Suprapubic skin (tissue), 4 donors: ENCODE data around the gene COL6A3. TPM values are rescaled to one million over a fixed set of nuclear protein-coding genes. Genes with fewer than 3 reads are reported as not detected.

Experiments used
- DNase-seq, 2 donors: peaks; one replicate each; pipeline ENCODE4 v3.0.0-alpha.2; 2019; ENCODE audit warnings: low spot score in 2 of 2
- H3K27ac ChIP-seq: fragments of 200-600 bp; sonication (generic); one replicate; pipeline ENCODE4 v1.5.1; 2019
- H3K27me3 ChIP-seq: fragments of 200-600 bp; sonication (generic); one replicate; pipeline ENCODE4 v1.5.1; 2019
- H3K36me3 ChIP-seq: fragments of 200-600 bp; sonication (generic); one replicate; pipeline ENCODE4 v1.5.1; 2019
- H3K4me1 ChIP-seq: fragments of 200-600 bp; sonication (generic); one replicate; pipeline ENCODE4 v1.5.1; 2019
- H3K4me3 ChIP-seq: fragments of 200-600 bp; sonication (generic); one replicate; pipeline ENCODE4 v1.5.1; 2019; ENCODE audit warnings: mild to moderate bottlenecking
- H3K9me3 ChIP-seq: fragments of 200-600 bp; sonication (generic); one replicate; pipeline ENCODE4 v1.5.1; 2019
- CTCF ChIP-seq, 2 donors: fragments of 200-600 bp in 1 of 2; fragments of 450-650 bp in 1 of 2; sonication (generic) in 1 of 2; IDR thresholded peaks; one replicate each; pipeline ENCODE4 v1.5.1; 2016 to 2019; ENCODE audit warnings: antibody characterized with exemption in 2 of 2, mild to moderate bottlenecking in 1 of 2, moderate library complexity in 1 of 2
- EP300 ChIP-seq: sonication (generic); formaldehyde crosslinking; IDR thresholded peaks from one replicate; pipeline ENCODE4 v1.6.1; 2017; ENCODE audit warnings: antibody characterized with exemption
- POLR2A ChIP-seq, 2 donors: fragments of 450-650 bp; IDR thresholded peaks; one replicate each; pipeline ENCODE4 v1.6.1; 2017; ENCODE audit warnings: antibody characterized with exemption in 2 of 2, mild to moderate bottlenecking in 2 of 2, moderate library complexity in 2 of 2
- POLR2AphosphoS5 ChIP-seq, 3 donors: sonication (generic); formaldehyde crosslinking; IDR thresholded peaks; one replicate each; pipeline ENCODE4 v1.6.1; 2017; ENCODE audit warnings: antibody characterized with exemption in 3 of 3
- whole genome bisulfite sequencing: methylation state at CpG from one replicate; pipeline ENCODE4 v1.1.5; 2018; 5-methylcytosine and 5-hydroxymethylcytosine counted together
- total RNA-seq, 4 donors: library from RNA; depleted of rRNA; stranded (reverse); fragments of >200 nt; gene quantifications; one replicate each; pipeline ENCODE4 v1.1.0, GENCODE V29; 2016

The COL6A3 gene
- total RNA-seq, 4 donors from 2014 or later, result 50.1 to 79.2 (median 66.3) TPM

GRCh38 chr2:237327175-237327950, 86.6 kb downstream of the COL6A3 start:
- H3K27ac ChIP-seq, result no peak overlapping the region

GRCh38 chr2:237326266-237327171, 87.4 kb downstream of the COL6A3 start:
- Histone ChIP-seq H3K4me3 (no peak overlapping the region), H3K27ac (no peak overlapping the region), H3K36me3 (peaks cover 4% of the 10 kb centered on the region), H3K9me3 (no peaks in the 10 kb centered on the region), H3K27me3 (no peaks in the 10 kb centered on the region), H3K4me1 (peaks cover 10% of the 10 kb centered on the region)
- WGBS, result 73% methylated on average over 12 of the region's 12 CpGs
- TF ChIP-seq EP300, result no peak
- TF ChIP-seq POLR2AphosphoS5 (IDR thresholded peaks at IDR 0.05), result no peak
- TF ChIP-seq CTCF (IDR thresholded peaks at IDR 0.05), result no peak
- TF ChIP-seq POLR2A (IDR thresholded peaks at IDR 0.05), result no peak
- DNase-seq, result no peak

More at GRCh38 chr2:237327175-237327950, 86.6 kb downstream of the COL6A3 start:
- no peak overlapping the region for H3K4me3 ChIP-seq
- H3K9me3 ChIP-seq, result no peaks in the 10 kb centered on the region
- no peak for DNase-seq
- peaks cover 4% of the 10 kb centered on the region for H3K36me3 ChIP-seq
- TF ChIP-seq CTCF (IDR thresholded peaks at IDR 0.05) (no peak), POLR2A (IDR thresholded peaks at IDR 0.05) (no peak), EP300 (no peak), POLR2AphosphoS5 (IDR thresholded peaks at IDR 0.05) (no peak)
- WGBS, result 79% methylated on average over 14 of the region's 14 CpGs
- peaks cover 7% of the 10 kb centered on the region for H3K4me1 ChIP-seq
- H3K27me3 ChIP-seq, result no peaks in the 10 kb centered on the region

GRCh38 chr2:237324837-237325236, 89.1 kb downstream of the COL6A3 start:
- Histone ChIP-seq H3K4me3 (no peak overlapping the region), H3K9me3 (no peaks in the 10 kb centered on the region), H3K27ac (no peak overlapping the region), H3K4me1 (peaks cover 19% of the 10 kb centered on the region), H3K27me3 (no peaks in the 10 kb centered on the region), H3K36me3 (peaks cover 4% of the 10 kb centered on the region)
- DNase-seq, result no peak
- 69% methylated on average over 5 of the region's 5 CpGs for WGBS
- TF ChIP-seq POLR2A (IDR thresholded peaks at IDR 0.05) (no peak), POLR2AphosphoS5 (IDR thresholded peaks at IDR 0.05) (no peak), CTCF (IDR thresholded peaks at IDR 0.05) (no peak), EP300 (no peak)

- TF ChIP-seq POLR2AphosphoS5 (IDR thresholded peaks at IDR 0.05) (no peak), EP300 (no peak), CTCF (IDR thresholded peaks at IDR 0.05) (no peak), POLR2A (IDR thresholded peaks at IDR 0.05) (no peak)
- 82% methylated on average over 12 of the region's 12 CpGs for WGBS
- no peaks in the 10 kb centered on the region for H3K27me3 ChIP-seq
- H3K4me3 ChIP-seq, result no peak overlapping the region
- peaks cover 23% of the 10 kb centered on the region for H3K4me1 ChIP-seq
- DNase-seq, result no peak
- no peaks in the 10 kb centered on the region for H3K9me3 ChIP-seq
- H3K36me3 ChIP-seq, result peaks cover 4% of the 10 kb centered on the region
- no peak overlapping the region for H3K27ac ChIP-seq
Measured at GRCh38 chr2:237324405-237324831, 89.5 kb downstream of the COL6A3 start.

- TF ChIP-seq CTCF (IDR thresholded peaks at IDR 0.05), result no peak
- TF ChIP-seq POLR2A (IDR thresholded peaks at IDR 0.05), result no peak
- no peak for TF ChIP-seq POLR2AphosphoS5 (IDR thresholded peaks at IDR 0.05)
- TF ChIP-seq EP300, result no peak
- H3K27ac ChIP-seq, result peak overlapping the region; percentile 17
Measured at GRCh38 chr2:237323656-237324055, 90.3 kb downstream of the COL6A3 start.

More at GRCh38 chr2:237323656-237324055, 90.3 kb downstream of the COL6A3 start:
- no peak for DNase-seq
- H3K9me3 ChIP-seq, result no peaks in the 10 kb centered on the region
- peaks cover 4% of the 10 kb centered on the region for H3K36me3 ChIP-seq
- no peaks in the 10 kb centered on the region for H3K27me3 ChIP-seq
- H3K4me1 ChIP-seq, result peaks cover 25% of the 10 kb centered on the region
- no peak overlapping the region for H3K4me3 ChIP-seq
- 67% methylated on average over 8 of the region's 8 CpGs for WGBS
